Right renal pelvis (tissue), 4 donors: ENCODE data around the gene ACTN1. TPM values are rescaled to one million over a fixed set of nuclear protein-coding genes. Genes with fewer than 3 reads are reported as not detected.
A peak's percentile ranks its signal among the peaks of the same experiment; 100 is the strongest.

Source experiments
- DNase-seq, 4 donors: peaks; one replicate each; pipeline ENCODE4 v3.0.0-alpha.2; 2013; ENCODE audit warnings: low read depth in 4 of 4, low spot score in 3 of 4, missing footprints in 1 of 4
- polyA plus RNA-seq, 4 donors: library from polyadenylated mRNA; unstranded; fragments of 120-200 nt; gene quantifications; one replicate each; pipeline ENCODE4 v1.2.1, GENCODE V29; 2013; ENCODE audit not compliant: insufficient read length in 4 of 4

ACTN1 gene
- polyA plus RNA-seq, 4 donors: 70.4 to 85.1 (median 71.2) TPM

DNA sequence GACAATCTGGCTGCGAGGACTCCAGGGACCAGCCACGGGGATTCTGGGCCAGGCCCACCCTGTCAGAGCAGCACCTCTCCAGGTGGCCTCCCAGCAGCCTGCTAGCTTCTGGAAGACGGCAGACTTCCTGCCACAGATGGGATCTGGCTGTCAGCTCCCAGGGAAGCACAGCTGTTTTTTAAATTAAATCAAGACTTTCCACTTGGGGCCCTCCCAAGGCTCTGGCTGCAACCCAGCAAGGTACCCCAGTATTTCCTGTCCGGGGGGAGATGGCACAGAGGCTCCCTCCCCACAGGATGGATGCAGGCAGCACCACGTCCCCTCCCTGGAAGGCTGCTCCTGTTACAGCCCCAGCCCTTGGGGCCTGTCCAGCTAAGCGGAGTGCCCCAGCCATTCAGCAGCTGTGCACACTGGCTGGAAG lies 56.9 kb downstream of the ACTN1 start:
- no peak for DNase-seq

DNA sequence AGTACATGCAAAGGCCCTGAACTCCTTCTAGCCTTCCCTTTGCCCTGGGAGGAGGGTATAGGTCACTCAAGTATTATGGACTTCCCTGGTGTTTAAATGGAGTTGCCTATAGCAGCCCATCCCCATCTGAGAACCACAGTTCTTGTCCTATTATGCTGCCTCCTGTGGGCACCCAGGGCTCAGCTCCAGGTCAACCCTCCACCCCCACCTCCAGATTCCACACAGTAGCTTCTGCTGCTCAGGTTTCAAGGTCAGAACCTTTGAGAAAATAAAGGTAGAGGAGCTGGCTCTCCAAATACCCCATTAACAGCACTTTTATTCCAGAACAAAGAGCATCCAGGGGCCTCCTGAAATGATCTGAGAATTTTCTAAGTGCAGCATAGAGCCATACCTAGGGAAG lies 57.4 kb downstream of the ACTN1 start:
- DNase-seq: no peak

DNA sequence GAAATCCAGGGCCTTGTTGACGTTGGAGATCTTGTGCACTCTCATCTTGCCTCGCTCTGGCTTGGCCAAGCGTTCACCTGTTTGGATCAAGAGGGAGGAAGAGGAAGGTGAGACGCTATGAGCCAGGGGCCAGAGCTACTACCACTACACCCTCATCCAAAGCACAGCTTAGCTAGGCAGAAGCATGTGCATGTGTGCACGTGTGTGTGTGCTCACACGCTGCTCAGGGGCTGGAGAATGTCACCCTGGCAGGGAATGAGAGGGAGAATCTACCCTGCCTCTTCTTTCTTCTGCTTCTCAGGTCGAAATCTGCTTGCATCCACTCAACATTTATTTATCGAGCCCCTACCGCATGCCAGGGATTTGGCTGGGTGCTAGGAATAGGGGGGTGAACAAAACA lies 58.1 kb downstream of the ACTN1 start:
- DNase-seq: no peak

DNA sequence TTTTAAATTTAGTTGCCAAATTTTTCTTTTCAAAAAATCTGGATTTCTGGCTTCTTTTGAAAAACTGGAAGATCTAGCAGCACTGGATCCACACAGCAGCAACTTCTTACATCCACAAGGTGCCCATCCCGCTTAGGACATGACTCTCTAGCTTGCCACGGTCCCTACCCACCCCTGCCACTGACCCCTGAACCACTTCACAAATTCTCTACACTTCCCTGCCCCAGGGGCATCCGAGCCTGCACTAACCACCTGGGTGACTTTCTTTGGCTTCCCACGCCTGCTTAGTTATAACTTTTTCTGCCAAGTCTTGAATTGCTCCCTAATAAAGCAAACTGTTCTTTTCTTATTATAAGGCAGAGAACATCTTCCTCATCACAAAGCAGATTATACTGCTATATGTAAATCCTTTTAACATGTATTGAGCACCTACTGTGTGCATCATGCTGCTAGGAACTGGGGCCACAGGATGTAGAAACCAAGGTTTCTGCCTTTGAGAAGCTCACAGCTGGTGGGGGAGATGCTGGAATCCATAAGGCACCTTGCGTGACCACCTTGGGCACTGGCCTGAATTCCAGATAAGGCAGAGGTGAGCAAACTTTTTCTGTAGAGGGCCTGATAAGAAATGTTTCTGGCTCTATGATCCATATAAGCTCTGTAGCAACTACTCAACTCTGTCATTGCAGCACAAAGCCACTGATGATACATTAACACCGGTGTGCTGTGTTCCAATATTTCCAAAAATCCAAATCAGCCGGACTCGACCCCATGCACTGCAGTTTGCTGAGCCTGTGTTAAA lies 59.8 kb downstream of the ACTN1 start:
- no peak for DNase-seq

DNA sequence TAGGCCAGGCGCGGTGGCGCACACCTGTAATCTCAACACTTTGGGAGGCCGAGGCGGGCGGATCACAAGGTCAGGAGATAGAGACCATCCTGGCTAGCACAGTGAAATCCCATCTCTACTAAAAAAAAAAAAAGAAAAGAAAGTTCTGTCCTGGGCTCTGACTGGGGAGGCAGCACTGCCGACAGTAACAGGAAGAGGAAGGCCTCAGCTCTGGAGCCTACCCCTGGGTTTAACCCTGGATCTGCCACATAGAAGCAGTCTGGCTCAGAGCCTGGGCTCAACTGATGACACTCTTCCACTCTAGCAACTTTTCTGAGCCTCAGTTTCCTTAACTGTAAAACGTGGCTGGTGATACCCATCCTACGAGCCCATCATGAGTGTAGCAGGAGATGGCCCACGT lies 60.5 kb downstream of the ACTN1 start:
- DNase-seq: no peak

DNA sequence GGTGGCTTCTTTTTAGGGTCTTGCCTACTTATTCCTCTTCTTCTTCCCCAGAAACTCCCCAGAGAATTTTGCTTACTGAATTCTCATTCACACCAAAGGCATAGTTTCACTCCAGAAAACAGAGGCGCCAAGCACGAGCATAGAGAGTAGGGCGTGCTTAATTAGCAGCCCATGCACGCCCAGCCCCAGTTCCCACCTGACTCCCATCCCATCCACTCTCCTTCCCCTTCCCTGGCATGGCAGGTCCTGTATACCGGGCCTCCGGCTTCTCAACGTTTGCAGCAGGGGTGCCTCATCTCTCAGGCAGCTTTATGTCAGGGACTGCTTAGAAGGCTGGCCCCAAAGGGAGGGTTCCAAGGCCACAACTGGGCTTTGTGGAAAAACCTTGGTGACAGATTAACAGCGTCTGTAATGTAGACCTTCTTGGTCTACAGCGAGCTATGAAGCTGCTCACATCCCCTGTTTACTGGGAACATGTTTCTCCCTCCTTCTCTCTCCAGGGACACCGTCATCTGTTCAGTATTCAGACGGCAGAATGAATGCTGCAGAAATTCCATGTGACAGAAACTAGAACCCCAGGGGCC lies 62.7 kb downstream of the ACTN1 start:
- no peak for DNase-seq

DNA sequence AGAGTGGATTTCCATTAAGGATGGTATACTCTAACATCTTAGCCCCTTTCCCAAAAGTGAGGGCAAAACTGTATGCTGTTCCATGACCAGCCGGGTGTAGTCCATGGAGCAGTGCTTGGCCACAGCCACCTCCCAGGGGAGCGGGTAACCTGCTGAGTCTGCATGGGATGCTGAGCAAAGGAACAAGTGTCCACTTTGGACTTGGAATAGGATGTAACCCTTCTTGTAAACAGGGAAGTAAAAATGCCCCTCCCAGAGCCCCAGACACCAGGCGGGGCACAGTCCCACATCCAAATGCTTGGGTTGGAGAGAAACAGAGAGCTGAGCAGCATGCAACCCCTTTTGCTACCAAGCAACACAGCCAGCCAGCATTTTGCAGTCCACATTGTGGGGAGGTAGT lies 65.6 kb downstream of the ACTN1 start:
- DNase-seq: no peak

DNA sequence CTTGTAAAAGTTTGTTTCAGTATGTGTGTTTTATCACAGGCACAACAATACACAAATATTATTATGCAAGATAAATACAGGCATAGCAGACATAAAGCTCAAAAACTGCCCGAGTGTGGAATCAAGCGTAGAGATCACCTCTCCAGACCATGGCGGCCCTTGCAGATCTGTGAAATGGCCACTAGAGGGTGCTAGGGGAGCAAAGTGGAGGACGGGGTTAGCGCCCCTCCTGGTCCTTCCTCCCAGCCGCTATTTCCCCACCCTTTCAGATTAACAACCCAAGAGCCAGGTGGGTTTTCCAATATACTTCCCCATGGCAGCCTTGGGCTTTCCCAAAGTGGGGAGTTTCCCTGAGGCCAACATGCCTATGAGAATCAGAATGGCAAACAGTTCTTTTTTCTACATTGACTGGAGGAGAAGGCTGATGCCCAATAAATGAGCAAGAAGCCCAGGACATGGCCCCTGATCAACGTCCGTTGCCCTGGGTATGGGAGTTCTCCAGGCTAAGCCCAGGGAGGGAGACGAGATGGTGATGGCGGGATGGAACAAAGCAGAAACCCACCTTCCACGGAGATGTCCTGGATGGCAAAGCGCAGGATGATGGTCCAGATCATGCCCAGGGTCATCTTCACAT lies 67.4 kb downstream of the ACTN1 start:
- peak; percentile 63 to 74 (median 68) for DNase-seq

DNA sequence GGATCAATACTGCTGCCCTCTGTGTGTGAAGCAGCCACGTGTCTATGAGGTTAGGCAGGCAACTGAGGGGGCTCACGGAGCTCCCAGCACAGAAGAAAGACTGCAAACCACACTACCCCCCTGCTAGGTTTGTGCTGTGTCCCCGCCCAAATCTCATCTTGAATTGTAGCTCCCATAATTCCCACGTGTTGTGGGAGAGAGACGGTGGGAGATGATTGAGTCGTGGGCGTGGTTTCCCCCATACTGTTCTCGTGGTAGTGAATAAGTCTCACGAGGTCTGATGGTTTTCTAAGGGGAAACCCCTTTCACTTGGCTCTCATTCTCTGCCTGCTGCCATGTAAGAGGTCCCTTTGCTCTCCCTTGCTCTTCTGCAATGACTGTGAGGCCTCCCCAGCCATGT lies 68.6 kb downstream of the ACTN1 start:
- no peak for DNase-seq

DNA sequence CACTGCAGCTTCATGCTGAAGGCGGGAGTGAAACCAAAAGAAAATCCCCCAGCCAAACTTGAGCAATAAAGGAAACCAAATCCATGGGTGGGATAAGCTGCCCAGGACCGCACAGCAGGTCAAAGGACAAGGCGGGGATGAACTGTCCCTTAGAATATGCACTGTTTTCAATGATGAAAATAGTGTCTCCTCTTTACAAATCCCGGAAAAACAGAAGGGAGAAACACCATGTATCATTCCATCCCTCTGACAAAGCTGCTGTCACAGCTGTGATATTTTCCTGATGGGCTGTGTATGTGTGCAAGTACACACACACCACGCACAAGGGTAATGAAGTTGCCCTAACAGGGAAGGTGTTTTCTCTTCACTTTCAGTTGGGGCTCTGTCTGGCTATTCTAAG lies 70.3 kb downstream of the ACTN1 start:
- DNase-seq: no peak

DNA sequence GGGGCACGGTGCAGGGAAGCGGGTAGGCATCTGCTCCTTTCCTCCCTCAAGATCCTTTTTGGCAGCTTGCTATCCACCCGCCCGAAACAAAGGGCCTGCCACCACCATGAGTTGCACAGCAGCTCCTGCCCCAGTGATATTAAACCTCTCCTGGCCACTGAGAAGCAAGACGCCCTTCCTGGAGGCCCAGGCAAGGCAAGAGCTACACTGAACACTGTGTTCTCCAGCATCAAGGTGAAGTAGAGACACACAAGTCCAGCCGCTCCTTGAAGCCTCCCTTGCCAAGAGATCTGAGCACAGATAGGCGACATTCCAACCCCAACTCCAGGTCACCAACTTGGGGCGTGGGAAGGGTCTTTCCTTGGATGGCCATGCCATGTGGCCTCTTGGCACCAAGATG lies 70.9 kb downstream of the ACTN1 start:
- DNase-seq: no peak

DNA sequence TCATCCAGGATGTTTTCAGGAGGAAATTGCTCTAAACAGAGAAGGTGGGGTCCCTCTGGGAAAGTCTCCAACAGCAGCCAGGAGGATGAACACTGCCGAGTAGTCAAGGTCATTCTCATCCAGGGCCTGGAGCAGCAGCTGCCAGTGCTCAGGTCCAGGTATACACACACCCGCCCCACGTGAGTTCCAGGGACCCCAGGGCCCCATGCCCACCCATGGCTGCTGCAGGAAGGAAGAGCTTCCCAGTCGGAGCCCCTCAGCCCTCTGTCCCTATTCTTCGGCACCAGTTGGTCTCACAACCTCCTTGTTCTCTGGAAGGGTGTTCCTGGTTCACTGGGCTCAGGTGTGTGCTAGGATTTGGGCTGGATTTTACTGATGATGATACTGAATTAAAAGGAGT lies 72.7 kb downstream of the ACTN1 start:
- DNase-seq: no peak

DNA sequence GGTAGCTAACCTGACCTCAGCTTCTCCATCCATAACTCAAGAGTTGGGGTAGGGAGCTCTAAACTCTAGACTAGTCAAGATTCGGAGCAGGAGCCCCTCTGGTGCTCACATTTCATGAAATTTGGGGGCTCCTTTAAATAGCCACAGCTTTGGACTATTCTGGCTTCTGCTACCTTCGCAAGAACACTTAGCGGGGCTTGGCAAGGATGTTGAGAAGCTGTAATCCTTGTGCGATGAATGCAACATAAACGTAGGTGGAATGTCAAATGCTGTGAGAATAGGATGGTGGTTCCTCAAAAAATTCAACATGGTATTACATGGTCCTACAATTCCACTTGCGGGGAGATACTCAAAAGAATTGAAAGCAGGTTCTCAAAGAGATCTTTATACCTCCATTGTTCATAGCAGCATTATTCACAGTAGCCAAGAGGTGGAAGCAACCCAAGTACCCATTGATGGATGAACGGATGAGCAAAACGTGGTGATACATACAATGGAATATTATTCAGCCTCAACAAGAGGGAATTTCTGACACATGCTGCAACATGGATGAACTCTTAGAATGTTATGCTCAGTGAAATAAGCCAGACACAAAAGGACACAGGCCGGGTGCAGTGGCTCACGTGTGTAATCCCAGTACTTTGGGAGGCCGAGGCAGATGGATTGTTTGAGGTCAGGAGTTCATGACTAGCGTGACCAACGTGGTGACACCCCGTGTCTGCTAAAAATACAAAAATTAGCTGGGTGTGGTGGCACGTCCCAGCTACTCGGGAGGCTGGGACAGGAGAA lies 73.8 kb downstream of the ACTN1 start:
- DNase-seq: no peak

DNA sequence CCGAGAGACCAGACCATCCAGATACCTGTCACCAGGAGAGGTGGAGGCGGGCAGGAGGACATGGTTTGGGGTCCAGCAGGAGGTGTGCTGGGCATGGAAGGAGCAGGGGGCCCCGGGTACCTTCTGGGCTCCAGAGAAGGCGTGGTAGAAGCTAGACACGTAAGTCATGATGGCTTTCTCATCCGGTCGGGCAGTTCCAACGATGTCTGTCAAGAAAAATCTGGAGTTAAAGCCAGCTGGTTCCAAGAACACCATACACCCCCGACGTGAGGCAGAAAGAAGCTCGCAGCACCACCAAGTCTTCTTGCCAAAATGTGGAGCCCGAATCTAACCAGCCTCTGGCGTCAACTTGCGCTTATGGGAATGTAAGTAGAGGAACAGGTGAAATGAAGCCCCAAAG lies 76.7 kb downstream of the ACTN1 start:
- DNase-seq: no peak

DNA sequence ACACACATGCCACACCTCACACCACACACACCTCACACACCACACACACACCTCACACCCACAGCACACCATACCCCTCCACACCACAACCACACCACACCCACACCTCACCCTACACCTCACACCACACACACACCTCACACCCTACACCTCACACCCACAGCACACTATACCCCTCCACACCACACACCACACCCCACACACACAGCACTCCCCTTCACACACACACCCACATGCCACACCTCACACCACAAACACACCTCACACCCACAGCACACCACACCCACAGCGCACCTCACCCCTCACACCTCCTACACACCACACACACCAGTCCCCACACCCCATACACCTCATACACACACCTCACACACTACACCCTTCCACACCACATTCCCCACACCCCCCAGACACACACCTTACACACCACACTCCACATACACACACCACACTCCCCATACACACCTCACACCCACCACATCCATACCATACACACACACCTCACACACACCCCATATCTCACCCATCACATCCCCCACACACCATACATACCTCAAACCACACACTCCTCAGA lies 80.0 kb downstream of the ACTN1 start:
- DNase-seq: no peak

DNA sequence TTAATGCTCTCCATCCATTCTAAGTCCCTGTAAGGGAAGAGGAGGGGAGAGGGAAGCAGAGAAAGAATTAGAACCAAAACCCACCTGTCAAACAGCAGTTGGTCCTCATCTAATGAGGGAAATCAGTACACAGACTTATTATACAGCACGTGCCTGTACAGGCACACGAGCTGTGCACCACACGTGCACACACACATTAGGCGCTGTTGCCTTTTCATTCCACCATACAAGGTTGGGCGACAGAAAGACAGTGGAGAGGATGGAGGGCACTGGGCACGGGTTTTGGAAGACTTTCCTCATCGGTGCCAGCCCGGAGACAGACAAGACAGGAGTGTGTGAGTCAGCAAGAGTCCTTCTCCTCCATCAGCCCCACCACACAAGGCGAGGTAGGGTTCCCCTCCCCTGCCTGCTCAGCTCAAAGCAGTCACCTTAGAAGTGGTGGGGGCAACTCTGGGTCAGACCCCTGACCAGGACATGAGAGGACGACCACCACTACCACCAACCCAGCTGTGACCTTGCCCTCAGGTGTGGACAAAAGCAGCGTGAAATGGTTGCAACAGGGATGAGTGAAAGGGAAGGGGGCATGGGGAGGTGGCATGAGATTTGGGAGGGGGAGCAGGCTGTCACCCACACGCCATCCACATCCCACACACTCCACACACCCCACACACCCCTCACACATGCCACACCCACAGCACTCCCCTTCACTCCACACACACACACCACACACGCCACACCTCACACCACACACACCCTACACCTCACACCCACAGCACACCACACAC lies 80.7 kb downstream of the ACTN1 start:
- no peak for DNase-seq

DNA sequence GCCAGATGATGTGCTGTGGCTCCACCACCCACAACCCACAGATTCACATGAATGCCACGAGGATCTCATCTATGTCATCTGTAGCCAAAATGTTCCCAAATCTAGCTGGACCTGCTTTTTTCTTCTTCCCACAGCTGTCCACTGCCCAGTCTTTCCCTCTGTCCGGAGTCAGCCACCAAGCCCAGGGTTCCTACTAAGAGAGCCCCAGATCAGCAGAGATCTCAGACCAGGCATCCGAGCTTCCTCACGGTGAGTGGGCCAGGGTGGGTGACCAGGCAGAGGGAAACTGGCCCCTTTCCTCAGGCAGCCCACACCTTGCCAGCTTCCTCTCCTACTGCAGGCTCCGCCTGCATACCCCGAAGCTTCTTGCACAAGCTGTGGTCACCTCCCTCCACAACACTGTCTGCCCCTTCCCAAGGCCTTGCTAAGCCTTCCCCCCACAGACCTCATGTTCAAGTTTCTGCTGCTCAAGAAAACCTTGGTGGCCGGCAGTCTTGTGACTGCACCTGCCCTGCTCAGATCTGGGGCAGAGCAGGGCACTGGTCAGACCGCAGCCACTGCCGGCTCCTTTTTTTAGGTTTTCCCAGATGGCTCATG lies 81.4 kb downstream of the ACTN1 start:
- no peak for DNase-seq

DNA sequence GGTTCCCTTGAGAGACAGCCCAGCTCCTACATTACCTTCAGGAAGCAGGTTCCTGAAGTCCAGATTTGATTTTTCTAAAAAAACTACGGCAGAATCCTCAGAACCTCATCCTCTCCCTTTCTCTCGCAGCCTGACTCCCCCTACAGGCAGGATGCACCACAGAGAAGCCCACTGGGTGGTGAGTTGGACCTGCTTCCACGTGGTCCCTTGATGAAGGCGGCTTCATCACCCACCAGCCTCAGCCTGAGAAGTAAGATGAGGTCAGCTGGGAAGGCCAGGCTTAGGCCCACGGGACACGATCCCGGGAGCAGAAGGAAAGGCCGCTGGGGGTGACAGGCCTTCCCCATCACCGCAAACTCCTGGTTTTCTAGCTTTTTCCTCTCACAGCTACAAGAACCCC lies 83.0 kb downstream of the ACTN1 start:
- no peak for DNase-seq

DNA sequence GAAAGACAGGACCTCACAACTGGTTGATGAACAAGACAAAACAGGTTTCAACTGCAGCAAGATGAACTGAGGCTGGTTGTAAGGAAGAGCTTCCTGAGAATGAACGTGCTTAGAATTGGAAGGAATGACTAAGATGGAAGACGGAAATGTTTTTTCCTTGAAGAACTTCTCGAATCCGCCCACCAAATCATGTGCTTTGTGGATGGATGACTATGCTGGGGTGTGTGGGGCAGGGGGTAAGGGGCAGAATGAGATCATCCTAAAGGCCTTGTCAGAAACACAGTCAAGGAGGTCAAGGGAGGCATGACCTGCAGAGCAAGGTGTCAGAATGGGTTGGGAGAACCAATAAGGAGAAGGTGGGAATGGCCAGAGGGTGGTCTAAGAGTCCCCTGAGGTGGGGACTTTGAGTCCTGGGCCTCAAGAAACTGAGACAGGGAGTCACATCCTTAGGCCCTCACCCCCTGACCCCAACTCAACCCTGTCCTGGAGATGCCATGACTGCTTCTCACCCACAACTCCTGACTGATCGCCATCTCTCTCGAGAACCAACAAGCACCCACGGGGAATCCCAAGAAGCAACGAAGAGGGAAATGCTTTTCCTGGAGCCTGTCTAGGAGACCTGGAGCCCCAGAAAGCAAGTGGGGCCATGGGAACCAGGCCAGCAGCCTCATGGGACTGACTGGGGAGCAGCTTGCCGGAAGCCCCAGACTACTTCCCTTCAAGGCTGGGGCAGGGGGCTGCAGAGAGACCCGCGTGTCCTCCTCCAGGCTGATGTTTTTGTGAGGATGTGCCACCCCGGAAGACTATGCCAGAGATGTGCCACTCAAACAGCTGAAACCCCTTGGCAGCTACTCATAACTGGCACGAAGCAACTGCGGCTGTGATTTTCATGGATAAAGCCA lies 84.0 kb downstream of the ACTN1 start:
- no peak for DNase-seq
